ENCODE data around the gene KRT28. TPM values are rescaled to one million over a fixed set of nuclear protein-coding genes. Genes with fewer than 3 reads are reported as not detected.

The KRT28 gene
- total and polyA plus RNA-seq, 11 donors: not detected

- no peaks in the 10 kb centered on the region for H3K4me1 ChIP-seq
- ATAC-seq: no peak
- no peak overlapping the region for H3K27ac ChIP-seq
- peaks cover 0 to 8% (median 0%) of the 10 kb centered on the region in 9 donors for H3K27me3 ChIP-seq
- H3K4me3 ChIP-seq: no peak overlapping the region
- intact Hi-C loops (cut with DNase I): no loop called here
- H3K9me3 ChIP-seq: peaks cover 0 to 43% (median 18%) of the 10 kb centered on the region in 12 donors
- TF ChIP-seq POLR2A (IDR thresholded peaks at IDR 0.05) (no peak), CTCF (IDR thresholded peaks at IDR 0.05) (no peak)
- 77 to 85% (median 83%) methylated on average over 2 of the region's 2 CpGs for WGBS, 4 donors
- H3K36me3 ChIP-seq: no peaks in the 10 kb centered on the region
- DNase-seq: no peak
Observed at GRCh38 chr17:40765657-40766056, 34.1 kb downstream of the KRT28 start.

- ATAC-seq: no peak
- WGBS, 4 donors: 78 to 92% (median 87%) methylated on average over 1 of the region's 1 CpG
- H3K9me3 ChIP-seq: peaks cover 0 to 61% (median 34%) of the 10 kb centered on the region in 12 donors
Observed at GRCh38 chr17:40763752-40764151, 36.0 kb downstream of the KRT28 start.

GRCh38 chr17:40760105-40761016 lies 39.4 kb downstream of the KRT28 start:
- DNase-seq: no peak
- intact Hi-C loops (cut with DNase I): no loop called here
- H3K36me3 ChIP-seq: no peaks in the 10 kb centered on the region
- no peak overlapping the region for H3K4me3 ChIP-seq
- TF ChIP-seq CTCF (IDR thresholded peaks at IDR 0.05): no peak
- no peak for TF ChIP-seq POLR2A (IDR thresholded peaks at IDR 0.05)
- ATAC-seq: no peak
- peaks cover 0 to 7% (median 0%) of the 10 kb centered on the region in 9 donors for H3K27me3 ChIP-seq
- no peaks in the 10 kb centered on the region for H3K4me1 ChIP-seq
- peaks cover 0 to 81% (median 40%) of the 10 kb centered on the region in 12 donors for H3K9me3 ChIP-seq
- H3K27ac ChIP-seq: no peak overlapping the region
- 15 to 21% (median 16%) methylated on average over 1 of the region's 1 CpG for WGBS, 4 donors

More at GRCh38 chr17:40763752-40764151, 36.0 kb downstream of the KRT28 start:
- peaks cover 0 to 7% (median 0%) of the 10 kb centered on the region in 9 donors for H3K27me3 ChIP-seq
- no peak for DNase-seq
- H3K27ac ChIP-seq: no peak overlapping the region
- H3K4me3 ChIP-seq: no peak overlapping the region
- no peaks in the 10 kb centered on the region for H3K4me1 ChIP-seq
- TF ChIP-seq CTCF (IDR thresholded peaks at IDR 0.05): no peak
- no peak for TF ChIP-seq POLR2A (IDR thresholded peaks at IDR 0.05)
- intact Hi-C loops (cut with DNase I): no loop called here
- no peaks in the 10 kb centered on the region for H3K36me3 ChIP-seq

GRCh38 chr17:40755231-40755630 lies 44.5 kb downstream of the KRT28 start, which contains the start of gene KRT25:
TSS of gene KRT25 (minus strand) at chr17:40755331. CDS start at chr17:40755271, 60 bp downstream.
- H3K9me3 ChIP-seq: peaks cover 0 to 34% (median 19%) of the 10 kb centered on the region in 12 donors
- intact Hi-C loops (cut with DNase I): loop anchor here in 1 of 10 donors (10.0 kb wide), 1 partner anchor 60 kb away; no protein-coding TSS in a partner anchor
- peaks cover 0 to 7% (median 0%) of the 10 kb centered on the region in 9 donors for H3K27me3 ChIP-seq
- no peak for TF ChIP-seq CTCF (IDR thresholded peaks at IDR 0.05)
- no peak for TF ChIP-seq POLR2A (IDR thresholded peaks at IDR 0.05)
- no peaks in the 10 kb centered on the region for H3K4me1 ChIP-seq
- H3K27ac ChIP-seq: no peak within 1 kb of the TSS
- no peak within 1 kb of the TSS for H3K4me3 ChIP-seq
- DNase-seq (no peak), ATAC-seq (no peak)
- H3K36me3 ChIP-seq: no peaks in the 10 kb centered on the region
- WGBS, 4 donors: 73 to 79% (median 77%) methylated on average over 4 of the region's 4 CpGs

All from heart left ventricle (tissue), 16 donors.